HG02759 (cell line): ENCODE measurements around the gene APBA1.

Source experiments
- ATAC-seq: cut with Tn5 transposase; IDR thresholded peaks from one replicate; pipeline ENCODE4 v1.9.1; 2021; ENCODE audit warnings: mild to moderate bottlenecking, moderate library complexity; ENCODE audit not compliant: unreplicated experiment

The APBA1 gene

GRCh38 chr9:69380301-69380700, 291.9 kb downstream of the APBA1 start:
- ATAC-seq, result no peak

- no peak for ATAC-seq
These were observed 292.7 kb downstream of the APBA1 start for GRCh38 chr9:69379270-69379982.

GRCh38 chr9:69377981-69378380, 294.2 kb downstream of the APBA1 start:
- ATAC-seq, result no peak
